GM18508 (cell line): ENCODE data around the gene RNF217.
"Not testable (repeated sequence)": the region's sequence is repeated elsewhere in the genome, so short reads cannot be mapped to it uniquely, and the experiment has no call there.

Experiments used
- ATAC-seq: cut with Tn5 transposase; IDR thresholded peaks from one replicate; pipeline ENCODE4 v1.9.1; 2021; ENCODE audit warnings: moderate number of reproducible peaks; ENCODE audit not compliant: insufficient read depth, unreplicated experiment

The RNF217 gene

GRCh38 chr6:124961777-124962638 lies at the start of gene RNF217:
TSS of gene RNF217 (plus strand) at chr6:124962437. CDS start at chr6:124962545, 108 bp downstream.
- no peak for ATAC-seq

GRCh38 chr6:124913056-124913455 lies 49.2 kb upstream of the RNF217 start:
- ATAC-seq = no peak

GRCh38 chr6:124917769-124918168 lies 44.5 kb upstream of the RNF217 start:
- no peak for ATAC-seq

GRCh38 chr6:124919703-124920102 lies 42.5 kb upstream of the RNF217 start:
- not testable (repeated sequence) for ATAC-seq

- ATAC-seq = no peak
These were observed 37.9 kb upstream of the RNF217 start for GRCh38 chr6:124924333-124924759.

DNA sequence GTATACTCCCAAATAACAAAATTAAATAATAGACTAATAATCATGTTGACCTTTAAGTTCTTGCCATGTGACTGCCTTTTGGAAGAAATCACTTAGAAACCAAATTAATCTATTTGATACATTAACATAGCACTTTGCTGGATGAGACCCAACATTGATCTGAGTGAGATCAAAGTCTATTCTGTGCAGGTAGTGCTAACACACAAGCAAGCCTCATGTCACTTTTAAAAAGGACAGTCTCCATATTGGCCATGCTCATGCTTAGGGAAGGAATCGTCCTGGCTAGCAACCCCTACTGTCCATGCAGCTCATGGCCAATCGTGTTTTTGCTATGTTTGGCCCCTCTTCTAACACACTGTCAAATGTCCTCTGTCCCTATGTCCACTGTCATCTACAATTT lies 35.8 kb upstream of the RNF217 start:
- no peak for ATAC-seq

DNA sequence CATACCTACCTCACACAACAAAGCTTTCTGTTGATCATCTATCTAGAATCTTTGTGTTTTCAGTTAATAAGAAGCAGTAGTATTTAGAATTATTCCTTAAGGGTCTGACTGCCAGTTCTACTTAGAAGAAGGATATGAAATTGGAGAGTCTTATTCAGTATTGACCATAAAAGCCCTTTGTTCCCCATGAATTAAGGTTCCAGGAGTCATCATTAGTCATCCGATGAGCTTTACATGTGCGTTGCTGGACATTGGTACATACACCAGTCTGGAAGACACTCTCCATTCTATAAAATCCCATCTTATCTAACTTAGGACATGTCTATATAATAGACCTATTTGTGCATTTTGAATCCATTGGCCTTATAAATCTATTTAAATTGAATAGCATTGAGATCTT lies 34.4 kb upstream of the RNF217 start:
- no peak for ATAC-seq

GRCh38 chr6:124928851-124929250 lies 33.4 kb upstream of the RNF217 start:
- ATAC-seq = no peak

GRCh38 chr6:124937645-124938044 lies 24.6 kb upstream of the RNF217 start:
- no peak for ATAC-seq

- ATAC-seq = peak; percentile 87
These were observed 21.0 kb upstream of the RNF217 start for GRCh38 chr6:124941259-124941658.

GRCh38 chr6:124943658-124944057 lies 18.6 kb upstream of the RNF217 start:
- ATAC-seq = no peak

GRCh38 chr6:124947971-124948451 lies 14.2 kb upstream of the RNF217 start:
- ATAC-seq = no peak

DNA sequence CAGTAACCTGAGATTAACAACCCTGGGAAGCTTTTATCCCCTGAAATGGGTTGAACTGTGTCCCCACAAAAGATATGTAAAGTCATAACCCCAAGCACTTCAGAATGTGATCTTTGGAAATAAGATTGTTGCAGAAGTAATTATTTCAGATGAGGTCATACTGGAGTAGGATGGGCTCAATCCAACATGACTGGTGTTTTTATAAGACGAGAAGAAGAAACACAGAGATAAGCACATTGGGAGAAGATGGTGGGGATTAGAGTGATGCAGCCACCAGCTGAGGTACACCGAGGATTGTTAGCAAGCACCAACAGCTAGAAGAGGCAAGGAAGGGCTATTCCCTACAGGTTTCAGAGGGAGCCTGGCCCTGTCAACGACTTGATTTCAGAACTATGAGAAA lies 12.5 kb upstream of the RNF217 start:
- no peak for ATAC-seq

DNA sequence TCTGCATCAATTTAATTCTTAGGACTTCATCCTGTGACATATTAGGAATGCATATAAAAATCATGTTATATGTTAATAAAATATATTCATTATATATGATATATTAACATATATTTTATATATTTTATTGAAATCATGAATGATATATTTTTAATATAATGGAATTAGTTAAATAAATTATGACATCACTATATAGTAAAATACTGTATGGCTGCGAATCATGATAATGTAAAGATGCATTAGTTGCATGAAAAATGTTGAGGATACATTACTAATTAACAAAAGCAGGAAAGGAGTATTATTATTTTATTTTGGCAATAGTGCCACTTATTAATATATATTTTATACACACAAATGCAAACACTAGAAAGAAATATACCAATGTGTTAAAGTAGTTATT lies 8.4 kb upstream of the RNF217 start:
- no peak for ATAC-seq

DNA sequence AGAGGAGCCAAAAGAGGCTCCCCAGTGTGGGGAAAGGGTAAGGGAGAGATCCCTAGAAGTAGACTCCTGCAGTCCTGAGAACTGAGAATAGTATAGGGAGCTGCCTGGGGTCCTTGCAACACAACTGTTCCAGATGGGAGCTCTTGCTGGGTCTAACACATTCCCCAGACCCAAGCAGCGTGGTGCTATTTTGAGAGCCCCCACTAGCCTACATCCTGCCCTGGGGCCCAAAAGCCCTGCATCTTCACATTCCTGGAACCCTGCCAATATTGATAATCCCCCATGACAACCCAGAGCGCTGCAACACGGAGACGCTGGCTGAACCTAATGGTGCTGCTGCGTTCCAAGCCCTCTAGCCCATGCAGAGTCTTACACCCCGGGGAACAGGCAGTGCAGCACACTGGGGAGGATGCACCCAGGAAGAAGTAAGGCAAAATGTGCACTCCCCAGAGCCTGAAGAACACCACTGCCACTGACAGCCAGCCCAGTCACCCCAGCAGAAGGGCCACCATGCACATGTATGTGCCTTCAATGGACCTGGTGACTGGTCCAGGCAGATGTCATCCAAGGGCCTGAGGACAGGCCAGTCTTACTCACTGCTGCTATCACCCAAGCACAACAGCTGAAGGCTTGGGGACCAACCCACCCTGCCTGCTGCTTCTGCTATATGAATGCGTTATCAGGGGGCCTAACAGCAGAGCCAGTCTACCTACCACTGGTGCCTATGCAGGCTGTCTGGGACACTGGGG lies 7.0 kb upstream of the RNF217 start:
- no peak for ATAC-seq

DNA sequence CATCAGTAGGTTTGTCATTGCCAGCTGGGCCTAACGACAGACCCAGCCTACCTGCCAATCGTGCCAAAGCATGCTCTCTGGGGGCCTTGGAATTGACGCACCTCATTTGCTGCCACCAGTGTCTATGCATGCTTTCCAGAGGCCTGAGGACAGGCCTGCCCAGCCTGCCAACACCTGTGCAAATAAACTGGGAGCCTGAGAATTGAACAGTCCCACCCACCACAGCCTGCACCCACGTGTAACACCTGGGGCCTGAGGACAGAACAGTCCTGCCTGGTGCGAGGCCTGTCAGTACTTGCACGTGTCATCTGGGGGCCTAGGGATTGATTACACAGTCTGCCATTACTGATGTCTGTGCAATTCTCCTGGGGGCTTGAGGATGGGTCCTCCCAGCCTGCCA lies 6.2 kb upstream of the RNF217 start:
- no peak for ATAC-seq

DNA sequence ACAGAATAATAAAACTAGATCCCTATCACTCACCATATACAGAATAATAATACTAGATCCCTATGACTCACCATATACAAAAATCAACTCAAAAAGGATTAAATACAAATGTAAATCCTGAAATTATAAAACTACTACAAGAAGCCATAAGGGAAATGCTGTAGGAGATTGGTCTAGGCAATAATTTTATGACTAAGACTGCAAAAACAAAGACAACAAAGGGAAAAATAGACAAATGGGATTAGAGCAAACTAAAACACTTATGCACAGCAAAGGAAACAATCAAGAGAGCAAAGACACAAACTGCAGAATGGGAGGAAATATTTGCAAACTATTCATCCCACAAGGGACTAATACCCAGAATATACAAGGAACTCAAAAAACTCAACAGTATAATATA lies 4.1 kb upstream of the RNF217 start:
- ATAC-seq = no peak

GRCh38 chr6:124958759-124959354 lies 3.4 kb upstream of the RNF217 start:
- ATAC-seq = no peak

DNA sequence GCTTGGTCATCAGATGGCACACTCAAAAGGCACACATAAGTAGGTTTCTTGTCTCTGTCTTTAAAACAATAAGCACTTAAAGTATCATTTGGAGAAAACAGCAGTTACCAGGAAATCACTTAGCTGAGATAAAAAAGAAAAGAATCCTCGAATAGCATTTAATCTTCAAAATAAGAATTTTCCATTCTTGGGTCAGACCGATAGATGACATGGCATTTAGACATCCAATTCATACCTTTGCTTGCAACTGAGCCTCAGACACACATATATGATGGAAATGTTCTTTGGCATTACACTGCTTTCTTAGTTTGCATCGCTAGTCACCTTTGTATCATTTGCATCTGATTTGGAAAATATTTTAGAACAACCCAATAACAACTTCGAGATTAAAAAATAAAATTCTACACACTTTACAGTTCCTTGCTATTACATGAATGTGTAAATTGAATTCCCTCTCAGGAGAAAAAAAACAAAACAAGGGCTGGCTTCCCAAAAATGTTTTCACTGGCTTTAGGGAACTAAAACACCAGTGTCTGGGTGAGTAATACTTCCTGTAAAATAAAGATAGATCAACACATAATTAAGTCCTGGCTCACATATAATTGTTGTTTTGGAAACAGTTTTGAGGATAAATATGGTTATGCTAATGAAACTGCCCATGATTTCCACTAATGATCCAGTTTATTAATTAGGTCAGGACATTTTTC lies 1.3 kb upstream of the RNF217 start:
- no peak for ATAC-seq

DNA sequence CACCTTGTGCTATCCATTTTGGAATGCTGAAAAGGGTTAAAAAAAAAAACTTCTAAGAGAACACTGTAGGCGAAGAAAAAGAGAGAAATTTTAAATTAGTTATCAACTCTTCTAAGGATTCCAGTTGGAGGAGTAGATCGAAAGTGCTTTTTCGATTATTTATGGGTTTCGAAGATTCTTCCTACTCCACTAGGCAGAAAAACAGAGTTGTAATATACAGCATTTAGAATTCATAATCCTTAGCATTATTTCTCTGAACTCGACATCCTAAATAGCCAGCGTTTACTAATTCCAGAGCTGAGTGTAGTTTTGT lies 817 bp upstream of the RNF217 start:
- ATAC-seq = no peak
